HEK293T (cell line): Measurements from ENCODE around the gene CDK8.
"Not testable (repeated sequence)": the region's sequence is repeated elsewhere in the genome, so short reads cannot be mapped to it uniquely, and the experiment has no call there.

Source experiments
- CTCF ChIA-PET: fragments of 350-600 bp; formaldehyde crosslinking; extraction: SDS; loops from one replicate; lab custom pipeline; 2021; ENCODE audit warnings: antibody characterized with exemption, inconsistent platforms; lab: Yijun Ruan, JAX
- POLR2A ChIA-PET: fragments of 350-600 bp; formaldehyde crosslinking; extraction: SDS; loops from one replicate; lab custom pipeline; 2020; ENCODE audit warnings: antibody characterized with exemption, inconsistent platforms; lab: Yijun Ruan, JAX
- DNase-seq: peaks from one replicate; pipeline ENCODE4 v3.0.0; 2012; ENCODE audit warnings: mixed read lengths; ENCODE audit errors: extremely low spot score
- ARNT ChIP-seq: fragments of 450-650 bp; IDR thresholded peaks from 2 replicates; pipeline ENCODE4 v1.6.1; 2017; ENCODE audit warnings: mild to moderate bottlenecking
- BHLHE40 ChIP-seq: fragments of 450-650 bp; IDR thresholded peaks from 2 replicates; pipeline ENCODE4 v1.6.1; 2016; ENCODE audit warnings: mild to moderate bottlenecking, moderate library complexity, borderline replicate concordance
- CTBP1 ChIP-seq: fragments of 450-650 bp; IDR thresholded peaks from 2 replicates; pipeline ENCODE4 v1.6.1; 2016; ENCODE audit warnings: borderline replicate concordance
- ELF4 ChIP-seq: fragments of 450-650 bp; IDR thresholded peaks from 2 replicates; pipeline ENCODE4 v1.6.1; 2017; ENCODE audit warnings: antibody characterized with exemption
- FOXA1 ChIP-seq: fragments of 450-650 bp; IDR thresholded peaks from 2 replicates; pipeline ENCODE4 v1.6.1; 2016; ENCODE audit warnings: mild to moderate bottlenecking
- FOXK2 ChIP-seq: fragments of 450-650 bp; IDR thresholded peaks from 2 replicates; pipeline ENCODE4 v1.6.1; 2016; ENCODE audit warnings: mild to moderate bottlenecking
- FOXM1 ChIP-seq: fragments of 450-650 bp; IDR thresholded peaks from 2 replicates; pipeline ENCODE4 v1.6.1; 2017; ENCODE audit warnings: mild to moderate bottlenecking, borderline replicate concordance
- HDGF ChIP-seq: fragments of 450-650 bp; IDR thresholded peaks from 2 replicates; pipeline ENCODE4 v1.6.1; 2017; ENCODE audit warnings: antibody characterized with exemption, borderline replicate concordance
- L3MBTL2 ChIP-seq: fragments of 450-650 bp; conservative IDR thresholded peaks from 2 replicates; pipeline ENCODE4 v1.6.1; 2016; ENCODE audit warnings: mild to moderate bottlenecking
- LEF1 ChIP-seq: fragments of 450-650 bp; IDR thresholded peaks from 2 replicates; pipeline ENCODE4 v1.6.1; 2017; ENCODE audit warnings: mild to moderate bottlenecking, borderline replicate concordance
- NFRKB ChIP-seq: fragments of 450-650 bp; IDR thresholded peaks from 2 replicates; pipeline ENCODE4 v1.6.1; 2016; ENCODE audit warnings: mild to moderate bottlenecking, moderate library complexity
- SP1 ChIP-seq: fragments of 450-650 bp; IDR thresholded peaks from 2 replicates; pipeline ENCODE4 v1.6.1; 2017
- SUZ12 ChIP-seq: fragments of 450-650 bp; IDR thresholded peaks from 2 replicates; pipeline ENCODE4 v1.6.1; 2016; ENCODE audit warnings: mild to moderate bottlenecking
- TARDBP ChIP-seq: fragments of 450-650 bp; IDR thresholded peaks from 2 replicates; pipeline ENCODE4 v1.6.1; 2016
- ZNF384 ChIP-seq: fragments of 450-650 bp; IDR thresholded peaks from 2 replicates; pipeline ENCODE4 v1.6.1; 2016
- TF ChIP-seq, protein P1 (sequence below): fragments of 450-650 bp; IDR thresholded peaks from 2 replicates; pipeline ENCODE4 v1.6.1; 2016

CDK8 gene

DNA sequence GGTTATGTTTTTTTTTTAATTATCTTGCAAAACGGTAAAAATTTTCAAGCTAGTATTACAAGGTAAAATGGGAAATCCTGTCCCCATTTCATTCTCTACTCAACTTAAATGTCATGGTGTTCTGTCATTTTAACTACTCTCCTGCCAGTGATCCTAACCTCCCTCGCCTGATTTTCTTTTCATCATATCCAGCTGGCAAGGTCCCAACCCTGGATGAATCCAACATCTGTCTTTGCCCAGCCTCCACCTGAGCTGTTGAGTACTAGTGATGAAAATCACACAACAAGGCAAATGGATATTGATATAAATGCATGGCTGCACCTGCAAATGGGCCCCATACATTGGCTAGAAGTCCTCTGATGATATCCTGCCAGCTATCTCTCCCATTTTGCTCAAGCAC lies 6.9 kb upstream of the CDK8 start:
- POLR2A ChIA-PET = no interaction called here

DNA sequence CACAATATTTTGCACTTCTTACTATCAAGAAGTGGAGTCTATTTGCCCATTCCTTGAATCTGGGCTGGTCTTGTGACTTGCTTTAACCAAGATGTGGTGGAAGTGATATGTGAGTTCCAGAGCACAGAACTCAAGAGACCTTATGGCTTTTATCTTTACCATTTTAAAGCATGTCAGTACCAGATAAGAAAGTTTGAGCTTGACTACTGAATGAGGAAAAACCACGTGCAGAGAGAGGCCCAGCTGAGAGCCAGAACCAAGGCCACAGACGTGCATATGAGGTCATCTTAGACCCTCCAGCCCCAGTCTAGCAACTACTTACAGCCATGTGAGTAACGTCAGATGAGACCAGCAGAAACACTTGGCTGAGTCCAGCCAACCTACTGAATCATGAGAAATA lies 6.3 kb upstream of the CDK8 start:
- ChIA-PET CTCF (no interaction called here), POLR2A (no interaction called here)
- no peak for DNase-seq
- TF ChIP-seq ZNF384 (no peak), TARDBP (no peak), ELF4 (no peak), SUZ12 (no peak), BHLHE40 (no peak), CTBP1 (no peak), SP1 (no peak), HDGF (no peak), FOXA1 (no peak), NFRKB (no peak)

More for the DNA sequence above, 6.9 kb upstream of the CDK8 start:
- TF ChIP-seq FOXM1 (no peak), SUZ12 (no peak), NFRKB (no peak), FOXK2 (no peak), ELF4 (no peak), ARNT (no peak), ZNF384 (no peak), SP1 (no peak), CTBP1 (no peak), FOXA1 (no peak), L3MBTL2 (no peak), BHLHE40 (no peak), TARDBP (no peak), HDGF (no peak)
- TF ChIP-seq, protein P1, sequence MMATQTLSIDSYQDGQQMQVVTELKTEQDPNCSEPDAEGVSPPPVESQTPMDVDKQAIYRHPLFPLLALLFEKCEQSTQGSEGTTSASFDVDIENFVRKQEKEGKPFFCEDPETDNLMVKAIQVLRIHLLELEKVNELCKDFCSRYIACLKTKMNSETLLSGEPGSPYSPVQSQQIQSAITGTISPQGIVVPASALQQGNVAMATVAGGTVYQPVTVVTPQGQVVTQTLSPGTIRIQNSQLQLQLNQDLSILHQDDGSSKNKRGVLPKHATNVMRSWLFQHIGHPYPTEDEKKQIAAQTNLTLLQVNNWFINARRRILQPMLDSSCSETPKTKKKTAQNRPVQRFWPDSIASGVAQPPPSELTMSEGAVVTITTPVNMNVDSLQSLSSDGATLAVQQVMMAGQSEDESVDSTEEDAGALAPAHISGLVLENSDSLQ = no peak
- CTCF ChIA-PET = no interaction called here
- no peak for DNase-seq

DNA sequence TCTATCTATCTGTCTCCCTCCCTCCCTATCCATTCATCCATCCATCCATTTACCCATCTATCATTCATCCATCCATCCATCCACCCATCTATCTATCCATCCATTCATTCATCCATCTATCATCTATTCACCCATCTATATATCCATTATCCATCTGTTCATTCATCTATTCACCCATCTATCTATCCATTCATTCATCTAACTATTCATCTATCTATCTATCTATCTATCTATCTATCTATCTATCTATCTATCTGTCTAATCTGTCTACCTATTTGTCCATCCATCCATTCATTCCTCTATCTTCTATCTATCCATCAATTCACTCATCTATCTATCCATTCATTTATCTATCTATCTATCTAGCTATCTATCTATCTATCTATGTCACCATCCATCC lies 4.4 kb upstream of the CDK8 start:
- POLR2A ChIA-PET = no interaction called here
- CTCF ChIA-PET = no interaction called here
- no peak for TF ChIP-seq ZNF384
- TF ChIP-seq TARDBP = no peak
- TF ChIP-seq L3MBTL2 = no peak
- TF ChIP-seq SUZ12 = no peak
- TF ChIP-seq SP1 = no peak
- TF ChIP-seq CTBP1 = no peak
- no peak for TF ChIP-seq ARNT
- no peak for TF ChIP-seq FOXK2
- TF ChIP-seq FOXA1 = no peak
- TF ChIP-seq HDGF = no peak
- no peak for TF ChIP-seq BHLHE40
- no peak for TF ChIP-seq ELF4
- no peak for TF ChIP-seq NFRKB
- TF ChIP-seq LEF1 = no peak
- no peak for DNase-seq

DNA sequence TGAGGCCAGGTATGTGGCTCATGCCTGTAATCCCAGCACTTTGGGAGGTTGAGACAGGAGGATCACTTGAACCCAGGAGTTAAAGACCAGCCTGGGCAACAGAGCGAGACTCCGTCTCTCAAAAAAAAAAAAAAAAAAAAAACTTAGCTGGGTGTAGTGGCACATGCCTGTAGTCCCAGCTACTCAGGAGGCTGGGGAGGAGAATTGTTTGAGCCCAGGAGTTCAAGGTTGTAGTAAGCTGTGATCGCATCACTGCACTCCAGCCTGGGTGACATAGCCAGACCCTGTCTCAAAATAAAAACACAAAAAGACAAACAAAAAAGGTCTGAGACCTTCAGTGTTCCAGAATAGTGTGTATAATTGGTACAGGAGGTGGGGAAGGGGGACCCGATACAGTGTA lies 1.9 kb upstream of the CDK8 start:
- POLR2A ChIA-PET, CTCF ChIA-PET, DNase-seq: not testable (repeated sequence)

DNA sequence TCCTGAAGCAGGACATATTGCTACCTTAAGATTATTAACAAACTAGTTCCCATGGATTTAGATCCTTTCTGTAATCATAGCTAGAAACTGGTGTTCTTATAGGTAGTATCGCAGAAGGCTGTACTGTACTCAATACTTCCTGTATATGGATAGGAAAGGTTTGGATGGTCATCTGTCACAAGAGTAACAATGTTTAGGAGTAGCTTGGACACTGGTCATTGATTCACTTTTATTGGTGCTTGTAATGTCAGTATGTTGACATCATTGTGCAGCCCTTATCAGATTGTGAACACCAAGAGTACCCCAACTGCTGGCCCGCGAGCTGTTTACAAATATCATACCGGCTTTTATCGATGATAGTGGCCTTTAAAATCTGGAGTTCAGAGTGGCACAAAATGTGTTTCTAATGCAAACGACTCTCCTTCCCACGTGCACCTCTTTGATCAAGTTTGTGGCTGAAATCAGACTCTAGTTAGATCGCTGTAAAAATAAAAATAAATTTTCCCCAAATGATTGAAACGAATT lies 605 bp upstream of the CDK8 start:
- POLR2A ChIA-PET = no interaction called here
- no peak for DNase-seq
- CTCF ChIA-PET = no interaction called here
- TF ChIP-seq FOXK2 = no peak
- no peak for TF ChIP-seq CTBP1
- no peak for TF ChIP-seq FOXA1
- TF ChIP-seq NFRKB = no peak
- no peak for TF ChIP-seq ARNT
- TF ChIP-seq LEF1 = no peak
- TF ChIP-seq, protein P1 = no peak
- no peak for TF ChIP-seq ELF4
- TF ChIP-seq SUZ12 = no peak
- TF ChIP-seq BHLHE40 = no peak
- TF ChIP-seq HDGF = no peak
- no peak for TF ChIP-seq TARDBP
- TF ChIP-seq FOXM1 = no peak
- no peak for TF ChIP-seq L3MBTL2
- TF ChIP-seq SP1 = no peak
- TF ChIP-seq ZNF384 = no peak

DNA sequence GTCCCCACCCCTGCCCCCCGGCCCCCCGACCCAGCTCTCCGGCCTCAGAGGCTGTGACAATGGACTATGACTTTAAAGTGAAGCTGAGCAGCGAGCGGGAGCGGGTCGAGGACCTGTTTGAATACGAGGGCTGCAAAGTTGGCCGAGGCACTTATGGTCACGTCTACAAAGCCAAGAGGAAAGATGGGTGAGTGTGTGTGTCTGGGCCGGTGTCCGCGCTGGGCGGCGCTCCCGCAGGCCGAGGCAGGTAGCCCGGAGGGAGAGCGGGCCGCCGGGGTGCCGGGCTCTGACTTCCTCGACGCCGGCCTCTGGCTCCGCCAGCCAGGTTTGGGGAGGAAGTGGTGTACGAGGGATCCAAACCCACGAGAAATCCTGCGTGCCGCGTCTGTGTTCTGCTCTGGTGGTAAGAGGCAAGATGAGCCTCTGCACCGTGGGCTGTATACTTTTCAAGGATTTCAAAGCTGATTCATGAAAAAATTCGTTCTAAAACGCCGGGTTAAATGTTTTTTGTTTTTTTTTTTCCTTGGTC lies 718 bp downstream of the CDK8 start:
- ChIA-PET POLR2A (interaction anchor here (0.6 kb wide), 1 partner anchor 34 kb away, joined by 4 read pairs; no protein-coding TSS in a partner anchor), CTCF (interaction anchor here (1.4 kb wide), 1 partner anchor 12 kb away, joined by 3 read pairs; no protein-coding TSS in a partner anchor)
- TF ChIP-seq NFRKB (no peak), FOXA1 (no peak), SUZ12 (no peak), FOXK2 (no peak), HDGF (no peak), BHLHE40 (no peak), TARDBP (no peak), ELF4 (no peak), LEF1 (no peak), ARNT (no peak)
- peak; percentile 16 for DNase-seq

DNA sequence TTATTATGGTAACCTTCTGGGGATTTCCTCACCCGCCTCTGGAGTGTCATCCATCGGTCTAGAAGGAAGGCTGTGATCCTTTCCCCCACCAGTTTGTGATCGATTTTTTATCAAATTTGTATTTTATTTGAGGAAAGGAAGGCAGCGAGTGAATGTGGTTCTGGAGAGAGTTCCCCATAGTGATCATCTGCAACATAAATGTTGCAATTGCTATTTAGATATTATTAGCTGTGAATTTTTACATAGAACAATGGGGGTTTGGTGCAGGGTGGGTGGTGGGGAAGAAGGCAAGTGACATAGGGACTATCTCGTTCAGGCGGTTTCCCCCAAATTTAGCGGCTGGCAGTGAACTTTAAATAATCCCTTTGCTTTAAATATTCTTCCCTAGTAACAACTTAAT lies 1.2 kb downstream of the CDK8 start:
- DNase-seq = no peak
- TF ChIP-seq, protein P1 = no peak
- TF ChIP-seq FOXM1 (no peak), ELF4 (no peak), L3MBTL2 (no peak), ARNT (no peak), NFRKB (no peak), TARDBP (no peak), FOXK2 (no peak), HDGF (no peak), SUZ12 (no peak), BHLHE40 (no peak), ZNF384 (no peak), FOXA1 (no peak), SP1 (no peak), CTBP1 (no peak)
- ChIA-PET CTCF (interaction anchor here (1.4 kb wide), 1 partner anchor 11 kb away, joined by 3 read pairs; no protein-coding TSS in a partner anchor), POLR2A (no interaction called here)
